Coronary artery (tissue), 2 donors: ENCODE results near the gene TMEM108.

Experiments used
- DNase-seq: peaks from one replicate; pipeline ENCODE4 v3.0.0-alpha.2; 2017; ENCODE audit warnings: low spot score
- H3K27ac ChIP-seq, 2 donors: fragments of 200-600 bp; sonication (generic); one replicate each; pipeline ENCODE4 v1.5.1; 2016 to 2019
- H3K4me3 ChIP-seq: fragments of 200-600 bp; sonication (generic); 2 replicates; pipeline ENCODE4 v1.5.1; 2016; ENCODE audit warnings: mild to moderate bottlenecking, moderate library complexity
- CTCF ChIP-seq: fragments of 200-600 bp; sonication (generic); IDR thresholded peaks from one replicate; pipeline ENCODE4 v1.5.1; 2019; ENCODE audit warnings: antibody characterized with exemption

Gene TMEM108

GRCh38 chr3:133159498-133160475 lies 121.6 kb downstream of the TMEM108 start:
- Histone ChIP-seq H3K27ac (no peak overlapping the region), H3K4me3 (no peak overlapping the region)
- DNase-seq = no peak
- no peak for TF ChIP-seq CTCF

- Histone ChIP-seq H3K4me3 (no peak overlapping the region), H3K27ac (no peak overlapping the region)
- TF ChIP-seq CTCF = no peak
- DNase-seq = no peak
These were observed 123.5 kb downstream of the TMEM108 start for GRCh38 chr3:133161656-133162055.

- no peak for DNase-seq
- no peak for TF ChIP-seq CTCF
- Histone ChIP-seq H3K4me3 (no peak overlapping the region), H3K27ac (no peak overlapping the region)
These were observed 124.1 kb downstream of the TMEM108 start for GRCh38 chr3:133162265-133162664.

GRCh38 chr3:133162670-133163305 lies 124.6 kb downstream of the TMEM108 start:
- no peak overlapping the region for H3K27ac ChIP-seq
- no peak for TF ChIP-seq CTCF
- no peak for DNase-seq
- no peak overlapping the region for H3K4me3 ChIP-seq

GRCh38 chr3:133167340-133168024 lies 129.3 kb downstream of the TMEM108 start:
- no peak overlapping the region for H3K4me3 ChIP-seq
- no peak overlapping the region for H3K27ac ChIP-seq
- DNase-seq = no peak
- no peak for TF ChIP-seq CTCF

- TF ChIP-seq CTCF = no peak
- Histone ChIP-seq H3K4me3 (no peak overlapping the region), H3K27ac (no peak overlapping the region)
- no peak for DNase-seq
These were observed 129.8 kb downstream of the TMEM108 start for GRCh38 chr3:133168025-133168401.
